ENCODE data around the gene BTF3.
"Not testable (repeated sequence)": the region's sequence is repeated elsewhere in the genome, so short reads cannot be mapped to it uniquely, and the experiment has no call there.

Gene BTF3

DNA sequence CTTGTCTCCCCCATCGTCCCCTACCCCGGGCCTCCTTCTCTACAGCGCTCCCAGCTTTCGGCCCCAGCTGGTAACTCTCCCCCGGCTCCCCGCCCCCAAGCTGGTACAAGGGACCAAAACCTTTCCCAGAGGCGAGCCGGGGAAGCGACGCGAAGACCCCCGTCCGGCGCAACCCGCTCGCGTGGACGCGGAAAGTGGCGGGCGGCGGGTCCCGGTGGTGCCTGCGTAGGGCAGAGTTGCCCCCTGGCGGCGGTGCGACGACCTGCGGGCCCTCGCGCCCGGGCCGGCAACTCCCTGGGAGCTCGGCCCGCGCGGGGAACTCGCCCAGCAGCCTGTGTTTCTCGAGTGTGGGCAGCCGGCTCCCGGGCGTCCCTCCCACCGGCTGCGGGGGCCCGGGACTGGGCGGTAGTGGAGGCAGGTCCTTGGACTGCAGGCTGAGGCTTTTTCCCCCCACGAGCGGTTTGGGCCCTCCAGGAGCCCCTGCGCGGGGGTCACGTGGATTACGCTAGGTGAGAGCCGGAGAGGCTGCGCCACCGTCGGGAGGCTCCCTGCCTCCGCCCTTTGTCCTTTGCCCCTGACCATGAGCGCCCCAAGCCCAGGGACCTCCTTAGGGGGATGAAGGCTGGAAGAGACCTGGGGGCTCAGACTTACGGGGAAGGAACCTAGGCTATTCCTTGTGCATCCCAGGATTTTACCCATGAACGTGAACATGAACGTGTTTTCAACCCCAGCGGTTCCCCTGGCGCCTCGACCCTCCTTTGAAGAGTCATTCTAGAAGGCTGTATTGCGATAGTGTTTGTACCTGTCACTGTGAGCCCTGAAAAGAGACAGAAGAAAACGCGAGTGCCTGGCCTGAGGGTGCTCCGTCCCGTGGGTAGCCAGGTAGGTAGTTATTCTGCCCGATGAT, 46.8 kb upstream of the BTF3 start:
- Histone ChIP-seq H4K20me1 (ENCODE audit: insufficient read depth) (no peaks in the 10 kb centered on the region), H3K4me2 (peak overlapping the region; percentile 70), H3K9ac (peak overlapping the region; percentile 14; the same call in 1 of the 2 replicates)

DNA sequence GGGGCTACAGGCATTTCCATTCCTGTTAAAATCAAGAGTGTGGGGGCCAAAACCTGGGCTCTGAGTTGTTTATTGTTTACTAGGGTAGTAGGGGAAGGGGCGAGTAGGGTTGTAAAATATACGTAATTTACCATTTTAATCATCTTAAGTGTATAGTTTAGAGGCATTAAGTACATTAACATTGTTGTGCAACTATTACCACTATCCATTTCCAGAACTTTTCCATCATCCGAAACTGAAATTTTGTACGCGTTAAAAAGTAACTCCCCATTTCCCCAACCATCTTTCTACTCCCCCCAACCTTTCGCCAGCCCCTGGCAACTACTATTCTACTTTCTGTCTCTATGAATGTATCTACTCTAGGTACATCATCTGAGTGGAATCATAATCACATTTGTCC, 46.0 kb upstream of the BTF3 start:
- Histone ChIP-seq H3K4me2 (no peak overlapping the region), H4K20me1 (ENCODE audit: insufficient read depth) (no peaks in the 10 kb centered on the region), H3K36me3 (ENCODE audit: insufficient read depth) (no peaks in the 10 kb centered on the region), H3K4me3 (IDR thresholded peaks at IDR 0.05; ENCODE audit: insufficient read depth, low read depth, low read length) (no peak overlapping the region), H3K79me2 (ENCODE audit: insufficient read depth, low read depth) (no peaks in the 10 kb centered on the region), H3K27me3 (ENCODE audit: insufficient read depth, low read depth) (peaks cover 27% of the 10 kb centered on the region), H3K27ac (no peak overlapping the region), H2AFZ (ENCODE audit: low read depth) (no peak overlapping the region), H3K9ac (no peak overlapping the region), H3K4me1 (ENCODE audit: low read depth, poor library complexity, severe bottlenecking) (peaks cover 27% of the 10 kb centered on the region)
- TF ChIP-seq CTCF (conservative IDR thresholded peaks at IDR 0.05; ENCODE audit: low read depth, low read length), result no peak

More for the DNA sequence above, 46.8 kb upstream of the BTF3 start:
- peak overlapping the region; percentile 75 for H2AFZ ChIP-seq (ENCODE audit: low read depth)
- H3K27ac ChIP-seq, result no peak overlapping the region
- peaks cover 3% of the 10 kb centered on the region; the same call in 1 of the 2 replicates for H3K79me2 ChIP-seq (ENCODE audit: insufficient read depth, low read depth)
- no peak overlapping the region for H3K4me3 ChIP-seq (IDR thresholded peaks at IDR 0.05; ENCODE audit: insufficient read depth, low read depth, low read length)
- H3K4me1 ChIP-seq (ENCODE audit: low read depth, poor library complexity, severe bottlenecking), result peaks cover 27% of the 10 kb centered on the region
- H3K36me3 ChIP-seq (ENCODE audit: insufficient read depth), result no peaks in the 10 kb centered on the region
- peaks cover 27% of the 10 kb centered on the region for H3K27me3 ChIP-seq (ENCODE audit: insufficient read depth, low read depth)
- peak; percentile 82 for TF ChIP-seq CTCF (conservative IDR thresholded peaks at IDR 0.05; ENCODE audit: low read depth, low read length)

DNA sequence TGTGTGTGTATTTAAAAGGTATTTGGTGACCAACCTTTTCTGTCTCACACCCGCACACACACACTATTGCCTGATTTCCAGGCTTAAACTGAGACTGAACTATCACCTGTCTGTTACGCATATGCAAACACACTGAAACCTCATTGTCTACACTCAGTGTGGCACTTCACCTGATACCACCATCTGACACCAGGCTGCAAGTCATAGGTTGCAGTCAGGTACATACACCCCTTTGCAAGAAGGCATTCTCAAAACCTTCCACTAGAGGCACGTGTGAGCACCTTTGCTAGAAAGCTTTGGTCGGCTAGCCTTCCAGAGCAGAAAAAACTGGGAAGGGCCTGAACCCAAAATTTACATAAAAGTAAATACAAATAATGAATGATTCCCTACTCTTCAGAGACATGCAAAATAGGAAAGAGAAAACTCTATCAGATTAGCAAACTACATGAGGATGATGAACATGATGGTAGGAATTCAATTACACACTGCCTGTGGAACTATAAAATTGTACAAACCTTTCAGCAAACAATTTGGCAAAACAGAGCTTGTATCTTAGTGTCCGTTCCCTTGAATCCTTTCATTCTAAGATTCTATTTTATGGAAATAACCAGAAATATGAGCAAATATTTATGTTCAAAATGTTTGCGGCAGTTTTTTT, 43.7 kb upstream of the BTF3 start:
- H3K4me3 ChIP-seq (IDR thresholded peaks at IDR 0.05; ENCODE audit: insufficient read depth, low read depth, low read length), result no peak overlapping the region
- H4K20me1 ChIP-seq (ENCODE audit: insufficient read depth), result no peaks in the 10 kb centered on the region
- peaks cover 27% of the 10 kb centered on the region for H3K27me3 ChIP-seq (ENCODE audit: insufficient read depth, low read depth)
- H2AFZ ChIP-seq (ENCODE audit: low read depth), result no peak overlapping the region
- no peak overlapping the region for H3K9ac ChIP-seq
- TF ChIP-seq CTCF (conservative IDR thresholded peaks at IDR 0.05; ENCODE audit: low read depth, low read length), result peak; percentile 93
- no peaks in the 10 kb centered on the region for H3K36me3 ChIP-seq (ENCODE audit: insufficient read depth)
- H3K4me1 ChIP-seq (ENCODE audit: low read depth, poor library complexity, severe bottlenecking), result peaks cover 21% of the 10 kb centered on the region
- no peak overlapping the region for H3K4me2 ChIP-seq
- H3K79me2 ChIP-seq (ENCODE audit: insufficient read depth, low read depth), result no peaks in the 10 kb centered on the region
- H3K27ac ChIP-seq, result no peak overlapping the region

DNA sequence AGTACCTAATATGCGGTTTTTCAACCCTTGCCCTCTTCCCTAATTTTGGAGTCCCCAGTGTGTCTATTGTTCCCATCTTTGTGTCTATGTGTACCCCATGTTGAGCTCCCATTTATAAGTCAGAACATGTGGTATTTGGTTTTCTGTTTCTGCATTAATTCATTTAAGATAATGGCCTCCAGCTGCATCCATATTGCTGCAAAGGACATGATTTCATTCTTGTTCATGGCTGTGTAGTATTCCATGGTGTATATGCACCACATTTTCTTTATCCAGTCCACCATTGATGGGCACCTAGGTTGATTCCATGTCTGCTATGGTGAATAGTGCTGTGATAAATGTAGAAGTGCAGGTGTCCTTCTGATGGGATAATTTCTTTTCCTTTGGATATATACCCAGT, 41.8 kb upstream of the BTF3 start:
- not testable (repeated sequence) for H3K4me2 ChIP-seq; H4K20me1 ChIP-seq (ENCODE audit: insufficient read depth); H3K4me1 ChIP-seq (ENCODE audit: low read depth, poor library complexity, severe bottlenecking); H3K4me3 ChIP-seq (IDR thresholded peaks at IDR 0.05; ENCODE audit: insufficient read depth, low read depth, low read length); H3K9ac ChIP-seq; H3K36me3 ChIP-seq (ENCODE audit: insufficient read depth); H2AFZ ChIP-seq (ENCODE audit: low read depth); H3K27ac ChIP-seq; H3K79me2 ChIP-seq (ENCODE audit: insufficient read depth, low read depth)
- peaks cover 11% of the 10 kb centered on the region; the same call in 1 of the 2 replicates for H3K27me3 ChIP-seq (ENCODE audit: insufficient read depth, low read depth)

Measured in KMS-11 (cell line).